H9 (cell line): ENCODE results near the gene BMPR2. TPM values are rescaled to one million over a fixed set of nuclear protein-coding genes. Genes with fewer than 3 reads are reported as not detected.

ENCODE experiments used
- DNase-seq: peaks from one replicate; pipeline ENCODE4 v3.0.0-alpha.2; 2017
- H2AFZ ChIP-seq: one replicate; pipeline ENCODE4 v1.6.1; 2013; ENCODE audit warnings: mild to moderate bottlenecking, low read length, control low read depth, moderate library complexity
- H2AK5ac ChIP-seq: 2 replicates; pipeline ENCODE4 v1.6.1; 2013; ENCODE audit warnings: low read length, control low read depth, mixed read lengths; ENCODE audit not compliant: insufficient read length
- H2BK120ac ChIP-seq: one replicate; pipeline ENCODE4 v1.6.1; 2013; ENCODE audit warnings: low read depth, mild to moderate bottlenecking, low read length, control low read depth, inconsistent platforms; ENCODE audit not compliant: poor library complexity, severe bottlenecking
- H2BK12ac ChIP-seq: 2 replicates; pipeline ENCODE4 v1.6.1; 2013; ENCODE audit warnings: low read length, control low read depth, mixed read lengths, low read depth; ENCODE audit not compliant: insufficient read length
- H2BK15ac ChIP-seq: 2 replicates; pipeline ENCODE4 v1.6.1; 2013; ENCODE audit warnings: low read depth, low read length, control low read depth
- H2BK20ac ChIP-seq: one replicate; pipeline ENCODE4 v1.6.1; 2013; ENCODE audit warnings: low read depth, mild to moderate bottlenecking, low read length, control low read depth, inconsistent platforms; ENCODE audit not compliant: poor library complexity, severe bottlenecking
- H2BK5ac ChIP-seq: 2 replicates; pipeline ENCODE4 v1.6.1; 2013; ENCODE audit warnings: low read length, control low read depth, mixed read lengths; ENCODE audit not compliant: insufficient read length
- H3K14ac ChIP-seq: 2 replicates; pipeline ENCODE4 v1.6.1; 2013; ENCODE audit warnings: low read length, control low read depth; ENCODE audit not compliant: insufficient read depth
- H3K18ac ChIP-seq: 2 replicates; pipeline ENCODE4 v1.6.1; 2013; ENCODE audit warnings: low read depth, mild to moderate bottlenecking, mixed read lengths, low read length, control low read depth; ENCODE audit not compliant: insufficient read length
- H3K23ac ChIP-seq: 2 replicates; pipeline ENCODE4 v1.6.1; 2013; ENCODE audit warnings: low read length, control low read depth, mixed read lengths, low read depth; ENCODE audit not compliant: insufficient read length
- H3K23me2 ChIP-seq: 2 replicates; pipeline ENCODE4 v1.6.1; 2013; ENCODE audit warnings: low read depth, mild to moderate bottlenecking, mixed read lengths, low read length, control low read depth; ENCODE audit not compliant: insufficient read length, poor library complexity, severe bottlenecking
- H3K27ac ChIP-seq: 2 replicates; pipeline ENCODE4 v1.5.1; 2013; ENCODE audit warnings: low read length, control low read depth, mixed read lengths, low read depth; ENCODE audit not compliant: insufficient read length
- H3K27me3 ChIP-seq: 2 replicates; pipeline ENCODE4 v1.6.1; 2013; ENCODE audit warnings: low read length, control low read depth, inconsistent platforms; ENCODE audit not compliant: insufficient read depth
- H3K4ac ChIP-seq: 2 replicates; pipeline ENCODE4 v1.6.1; 2013; ENCODE audit warnings: low read depth, mild to moderate bottlenecking, control low read depth, inconsistent platforms, low read length, moderate library complexity
- H3K4me1 ChIP-seq: 2 replicates; pipeline ENCODE4 v1.6.1; 2013; ENCODE audit warnings: low read length, control low read depth, inconsistent platforms; ENCODE audit not compliant: insufficient read depth
- H3K4me2 ChIP-seq: 2 replicates; pipeline ENCODE4 v1.6.1; 2013; ENCODE audit warnings: low read length, control low read depth, mixed read lengths; ENCODE audit not compliant: insufficient read length, insufficient read depth
- H3K56ac ChIP-seq: 2 replicates; pipeline ENCODE4 v1.6.1; 2013; ENCODE audit warnings: low read depth, mild to moderate bottlenecking, mixed read lengths, low read length, control low read depth; ENCODE audit not compliant: insufficient read length
- H3K79me1 ChIP-seq: 2 replicates; pipeline ENCODE4 v1.6.1; 2013; ENCODE audit warnings: low read depth, mild to moderate bottlenecking, moderate library complexity, low read length, control low read depth, inconsistent platforms; ENCODE audit not compliant: insufficient read depth, poor library complexity, severe bottlenecking
- H3K79me2 ChIP-seq: 2 replicates; pipeline ENCODE4 v1.6.1; 2013; ENCODE audit warnings: low read length, control low read depth, inconsistent platforms; ENCODE audit not compliant: insufficient read depth
- H3K9ac ChIP-seq: 2 replicates; pipeline ENCODE4 v1.6.1; 2013; ENCODE audit warnings: low read length, control low read depth, mixed read lengths; ENCODE audit not compliant: insufficient read length; ENCODE audit errors: extremely low read depth
- H3K9me3 ChIP-seq: one replicate; pipeline ENCODE4 v1.6.1; 2013; ENCODE audit warnings: low read depth, low read length, inconsistent platforms; ENCODE audit not compliant: control insufficient read depth
- H3T11ph ChIP-seq: one replicate; pipeline ENCODE4 v1.6.1; 2013; ENCODE audit warnings: mild to moderate bottlenecking, low read length, control low read depth, inconsistent platforms
- H4K20me1 ChIP-seq: one replicate; pipeline ENCODE4 v1.6.1; 2013; ENCODE audit not compliant: control insufficient read depth, insufficient read length, insufficient read depth
- H4K5ac ChIP-seq: 2 replicates; pipeline ENCODE4 v1.6.1; 2013; ENCODE audit warnings: low read depth, mild to moderate bottlenecking, mixed read lengths, low read length, control low read depth; ENCODE audit not compliant: insufficient read length
- H4K8ac ChIP-seq: replicated peaks from 2 replicates; pipeline ENCODE4 v1.6.1; 2013; ENCODE audit warnings: low read length, control low read depth, mixed read lengths, low read depth; ENCODE audit not compliant: insufficient read length
- H4K91ac ChIP-seq: 2 replicates; pipeline ENCODE4 v1.6.1; 2013; ENCODE audit warnings: low read depth, mild to moderate bottlenecking, moderate library complexity, mixed read lengths, low read length, control low read depth; ENCODE audit not compliant: insufficient read length
- H3K27ac Mint-ChIP-seq, 3 experiments: 2 replicates in 2 of 3; 3 replicates in 1 of 3; pipeline ENCODE4 v1.8.0; 2020 to 2021; ENCODE audit warnings: mixed read lengths in 3 of 3, mild to moderate bottlenecking in 1 of 3, moderate library complexity in 1 of 3
- H3K27me3 Mint-ChIP-seq: 2 replicates; pipeline ENCODE4 v1.8.0; 2021; ENCODE audit warnings: low read depth, mild to moderate bottlenecking, moderate library complexity, mixed read lengths
- H3K36me3 Mint-ChIP-seq, 3 experiments: 2 replicates in 2 of 3; 3 replicates in 1 of 3; pipeline ENCODE4 v1.8.0; 2020 to 2021; ENCODE audit warnings: low read depth in 3 of 3, mixed read lengths in 3 of 3; ENCODE audit not compliant: insufficient read depth in 1 of 3
- H3K4me1 Mint-ChIP-seq, 2 experiments: 2 replicates each; pipeline ENCODE4 v1.8.0; 2020; ENCODE audit warnings: mixed read lengths in 2 of 2
- H3K4me3 Mint-ChIP-seq, 2 experiments: 2 replicates in 1 of 2; 3 replicates in 1 of 2; pipeline ENCODE4 v1.8.0; 2020 to 2021; ENCODE audit warnings: mild to moderate bottlenecking in 2 of 2, mixed read lengths in 2 of 2, moderate library complexity in 1 of 2
- H3K9me3 Mint-ChIP-seq, 2 experiments: 2 replicates in 1 of 2; 3 replicates in 1 of 2; pipeline ENCODE4 v1.8.0; 2020; ENCODE audit warnings: mild to moderate bottlenecking in 2 of 2, mixed read lengths in 2 of 2, moderate library complexity in 1 of 2
- CTCF ChIP-seq: fragments of 200-600 bp; sonication (generic); conservative IDR thresholded peaks from 3 replicates; pipeline ENCODE4 v1.8.0; 2021; ENCODE audit warnings: antibody characterized with exemption, mild to moderate bottlenecking
- WGBS: extraction: QIAGEN DNeasy Blood & Tissue Kit; methylation state at CpG from one replicate; pipeline ENCODE4 v1.1.7; 2013; ENCODE audit warnings: missing lambda C conversion rate, low lambda C conversion rate, mixed read lengths; ENCODE audit not compliant: insufficient read length; ENCODE audit errors: extremely low coverage; 5-methylcytosine and 5-hydroxymethylcytosine counted together
- total RNA-seq: library from RNA; stranded (reverse); gene quantifications from 2 replicates; pipeline ENCODE4 v1.2.1, GENCODE V29; 2021

BMPR2 gene
- total RNA-seq, 1 experiment from 2014 or later = 17.3 TPM

- Histone ChIP-seq H3K9ac (no peak overlapping the region), H3K27me3 (no peaks in the 10 kb centered on the region), H3K9me3 (no peaks in the 10 kb centered on the region), H3K4me2 (no peak overlapping the region), H4K5ac (no peak overlapping the region), H2BK12ac (no peak overlapping the region), H2BK15ac (no peak overlapping the region), H3K56ac (no peak overlapping the region), H2BK20ac (no peak overlapping the region), H3K18ac (no peak overlapping the region), H4K8ac (no peak overlapping the region), H4K20me1 (no peaks in the 10 kb centered on the region), H3K79me1 (no peaks in the 10 kb centered on the region), H4K91ac (no peak overlapping the region), H3K23me2 (no peaks in the 10 kb centered on the region), H3K23ac (no peak overlapping the region), H3T11ph (no peak overlapping the region), H2BK5ac (no peak overlapping the region), H3K4me1 (no peaks in the 10 kb centered on the region), H3K14ac (no peak overlapping the region), H2AK5ac (no peak overlapping the region), H3K27ac (no peak overlapping the region), H3K4ac (no peak overlapping the region), H3K79me2 (no peaks in the 10 kb centered on the region), H2AFZ (no peak overlapping the region), H2BK120ac (no peak overlapping the region)
- no peak for DNase-seq
- no peak overlapping the region for H3K4me3 Mint-ChIP-seq
- no peaks in the 10 kb centered on the region for H3K9me3 Mint-ChIP-seq
- no peak for TF ChIP-seq CTCF
- no peaks in the 10 kb centered on the region for H3K27me3 Mint-ChIP-seq
- no peaks in the 10 kb centered on the region for H3K36me3 Mint-ChIP-seq
- H3K27ac Mint-ChIP-seq = no peak overlapping the region
- WGBS = no CpG with 5 or more reads among the region's 3 CpGs
- H3K4me1 Mint-ChIP-seq = peaks cover 3% of the 10 kb centered on the region in 2 experiments; a peak in 1 of 4 replicates
Measured at GRCh38 chr2:202609381-202610145, 233.4 kb downstream of the BMPR2 start.
